K562 (cell line): ENCODE results near the gene SLC16A5. TPM values are rescaled to one million over a fixed set of nuclear protein-coding genes. Genes with fewer than 3 reads are reported as not detected.

Experiments
- CREB3L1 ChIP-seq: fragments of 450-650 bp; IDR thresholded peaks from 2 replicates; pipeline ENCODE4 v1.6.1; 2014; ENCODE audit warnings: low read depth, mild to moderate bottlenecking, moderate library complexity, borderline replicate concordance
- KLF1 ChIP-seq: fragments of 450-650 bp; IDR thresholded peaks from 2 replicates; pipeline ENCODE4 v1.6.1; 2016; ENCODE audit warnings: missing genetic modification characterization, missing compliant biosample characterization
- MYNN ChIP-seq, 2 experiments: sonication (generic); formaldehyde crosslinking in 1 of 2; IDR thresholded peaks; 2 replicates each; pipeline versions ENCODE4 v1.5.0 to v1.6.1; 2016 to 2020; ENCODE audit warnings: antibody characterized with exemption in 1 of 2, missing genetic modification reagents in 1 of 2
- NCOR1 ChIP-seq: fragments of 450-650 bp; IDR thresholded peaks from 2 replicates; pipeline ENCODE4 v1.6.1; 2016; ENCODE audit warnings: mild to moderate bottlenecking, moderate library complexity
- POLR2B ChIP-seq: fragments of 450-650 bp; IDR thresholded peaks from 2 replicates; pipeline ENCODE4 v1.6.1; 2018; ENCODE audit warnings: low read depth; ENCODE audit not compliant: partially characterized antibody
- RAD21 ChIP-seq, 2 experiments: fragments of 250-450 bp in 1 of 2; fragments of 450-650 bp in 1 of 2; sonication (Bioruptor Pico) in 1 of 2; formaldehyde crosslinking in 1 of 2; IDR thresholded peaks in 1 of 2; conservative IDR thresholded peaks in 1 of 2; 2 replicates each; pipeline versions ENCODE4 v1.4.0 to v1.8.0; 2020 to 2022; ENCODE audit warnings: mild to moderate bottlenecking in 2 of 2, moderate library complexity in 1 of 2
- TAF9B ChIP-seq: fragments of 450-650 bp; IDR thresholded peaks from 2 replicates; pipeline ENCODE4 v1.6.1; 2018; ENCODE audit warnings: mild to moderate bottlenecking; ENCODE audit not compliant: partially characterized antibody
- ZBTB40 ChIP-seq, 2 experiments: fragments of 450-650 bp in 1 of 2; sonication (generic) in 1 of 2; formaldehyde crosslinking in 1 of 2; IDR thresholded peaks; 2 replicates each; pipeline versions ENCODE4 v1.7.1 to v1.9.0; 2016 to 2022; ENCODE audit warnings: inconsistent platforms in 1 of 2, mild to moderate bottlenecking in 1 of 2, missing genetic modification reagents in 1 of 2
- ZNF699 ChIP-seq: fragments of 250-450 bp; sonication (Bioruptor Pico); IDR thresholded peaks from 2 replicates; pipeline ENCODE4 v1.8.0; 2021; ENCODE audit warnings: mild to moderate bottlenecking, moderate library complexity; ENCODE audit not compliant: insufficient replicate concordance
- polyA plus RNA-seq, 8 experiments: library from polyadenylated mRNA; depleted of rRNA in 4 of 8; stranded (reverse) in 5 of 8; unstranded in 3 of 8; fragments of >200 nt; fragmentation: Nextera tagmentation in 2 of 8; fragmentation: Illumina TruSeq in 1 of 8; extraction: Ambion mirVana in 2 of 8; extraction: Trizol in 1 of 8; gene quantifications; 2 replicates each; pipeline versions ENCODE4 v1.2.1 to v1.2.3, GENCODE V29; 2011 to 2014; ENCODE audit warnings: inconsistent platforms in 1 of 8, missing spikeins in 1 of 8
- total RNA-seq, 7 experiments: library from RNA; depleted of rRNA in 6 of 7; stranded (reverse); fragments of >200 nt in 6 of 7; fragmentation: Illumina TruSeq in 2 of 7; extraction: Trizol in 2 of 7; gene quantifications; 2 replicates each; pipeline versions ENCODE4 v1.2.1 to v1.2.3, GENCODE V29; 2011 to 2021; ENCODE audit warnings: low replicate concordance in 1 of 7
- TF ChIP-seq, protein P1 (sequence below): fragments of 250-450 bp; sonication (Bioruptor Pico); IDR thresholded peaks from 2 replicates; pipeline ENCODE4 v1.4.0; 2020; ENCODE audit warnings: mild to moderate bottlenecking, moderate library complexity, borderline replicate concordance

The SLC16A5 gene
- total and polyA plus RNA-seq, 9 of the 15 experiments (the other 6 are each of a cell fraction or from before 2014, with no cell fraction given) = 0.06 to 2.6 (median 0.91) TPM

DNA sequence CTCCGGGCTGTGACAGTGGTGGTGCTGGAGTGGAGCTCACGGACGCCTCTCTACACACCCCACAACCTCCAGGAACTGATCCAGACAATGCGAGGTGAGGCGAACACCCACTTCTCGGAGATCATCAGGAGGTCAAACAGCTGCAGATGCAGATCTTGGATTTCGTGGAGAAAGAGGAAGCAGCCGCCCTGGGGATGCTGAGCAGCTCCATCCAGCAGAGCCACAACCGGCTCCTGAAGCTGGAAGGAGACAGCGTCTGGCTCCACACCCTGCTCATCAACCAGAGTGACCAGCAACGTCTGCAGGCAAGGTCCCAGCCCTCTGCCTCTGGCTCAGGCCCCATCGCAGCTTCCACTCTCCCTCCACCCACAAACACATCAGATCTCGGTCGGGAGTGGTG, 13.2 kb upstream of the SLC16A5 start (continued):
- no peak for TF ChIP-seq ZBTB40 (IDR thresholded peaks at IDR 0.05)
- no peak for TF ChIP-seq ZBTB40 (CRISPR knock-in tag; IDR thresholded peaks at IDR 0.05)
- TF ChIP-seq, protein P1, sequence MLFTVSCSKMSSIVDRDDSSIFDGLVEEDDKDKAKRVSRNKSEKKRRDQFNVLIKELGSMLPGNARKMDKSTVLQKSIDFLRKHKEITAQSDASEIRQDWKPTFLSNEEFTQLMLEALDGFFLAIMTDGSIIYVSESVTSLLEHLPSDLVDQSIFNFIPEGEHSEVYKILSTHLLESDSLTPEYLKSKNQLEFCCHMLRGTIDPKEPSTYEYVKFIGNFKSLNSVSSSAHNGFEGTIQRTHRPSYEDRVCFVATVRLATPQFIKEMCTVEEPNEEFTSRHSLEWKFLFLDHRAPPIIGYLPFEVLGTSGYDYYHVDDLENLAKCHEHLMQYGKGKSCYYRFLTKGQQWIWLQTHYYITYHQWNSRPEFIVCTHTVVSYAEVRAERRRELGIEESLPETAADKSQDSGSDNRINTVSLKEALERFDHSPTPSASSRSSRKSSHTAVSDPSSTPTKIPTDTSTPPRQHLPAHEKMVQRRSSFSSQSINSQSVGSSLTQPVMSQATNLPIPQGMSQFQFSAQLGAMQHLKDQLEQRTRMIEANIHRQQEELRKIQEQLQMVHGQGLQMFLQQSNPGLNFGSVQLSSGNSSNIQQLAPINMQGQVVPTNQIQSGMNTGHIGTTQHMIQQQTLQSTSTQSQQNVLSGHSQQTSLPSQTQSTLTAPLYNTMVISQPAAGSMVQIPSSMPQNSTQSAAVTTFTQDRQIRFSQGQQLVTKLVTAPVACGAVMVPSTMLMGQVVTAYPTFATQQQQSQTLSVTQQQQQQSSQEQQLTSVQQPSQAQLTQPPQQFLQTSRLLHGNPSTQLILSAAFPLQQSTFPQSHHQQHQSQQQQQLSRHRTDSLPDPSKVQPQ (CRISPR knock-in tag) = no peak
- no peak for TF ChIP-seq MYNN (IDR thresholded peaks at IDR 0.05)
- TF ChIP-seq MYNN (CRISPR knock-in tag; IDR thresholded peaks at IDR 0.05) = no peak
- TF ChIP-seq RAD21 (CRISPR knock-in tag; conservative IDR thresholded peaks at IDR 0.05 in 1 of 2, IDR thresholded peaks at IDR 0.05 in 1 of 2) = no peak
- TF ChIP-seq ZNF699 (CRISPR knock-in tag) = no peak
- no peak for TF ChIP-seq KLF1 (tag)
- TF ChIP-seq POLR2B = no peak
- TF ChIP-seq TAF9B = no peak
- TF ChIP-seq NCOR1 = no peak; the same call in 1 of the 2 replicates
- TF ChIP-seq CREB3L1 = no peak
